PFSK-1 (cell line): Measurements from ENCODE around the gene HHIPL1.

Experiments
- POLR2AphosphoS5 ChIP-seq: IDR thresholded peaks from 2 replicates; pipeline ENCODE4 v1.6.1; 2012; ENCODE audit warnings: low read depth, mild to moderate bottlenecking, control low read depth, low read length, moderate library complexity
- SIN3A ChIP-seq: IDR thresholded peaks from 2 replicates; pipeline ENCODE4 v1.6.1; 2012; ENCODE audit warnings: mild to moderate bottlenecking, low read length, moderate library complexity, borderline replicate concordance; ENCODE audit not compliant: insufficient read depth
- TAF1 ChIP-seq: IDR thresholded peaks from 2 replicates; pipeline ENCODE4 v1.6.1; 2012; ENCODE audit warnings: low read length, control low read depth, borderline replicate concordance; ENCODE audit not compliant: insufficient read depth
- TF ChIP-seq, protein P1 (sequence below), 2 experiments: IDR thresholded peaks; 2 replicates each; pipeline versions ENCODE4 v1.6.1 to v1.8.0; 2011 to 2012; ENCODE audit warnings: low read depth in 2 of 2, low read length in 2 of 2, control low read depth in 1 of 2, inconsistent platforms in 1 of 2, mild to moderate bottlenecking in 1 of 2, moderate library complexity in 1 of 2; ENCODE audit not compliant: insufficient read depth in 1 of 2

DNA sequence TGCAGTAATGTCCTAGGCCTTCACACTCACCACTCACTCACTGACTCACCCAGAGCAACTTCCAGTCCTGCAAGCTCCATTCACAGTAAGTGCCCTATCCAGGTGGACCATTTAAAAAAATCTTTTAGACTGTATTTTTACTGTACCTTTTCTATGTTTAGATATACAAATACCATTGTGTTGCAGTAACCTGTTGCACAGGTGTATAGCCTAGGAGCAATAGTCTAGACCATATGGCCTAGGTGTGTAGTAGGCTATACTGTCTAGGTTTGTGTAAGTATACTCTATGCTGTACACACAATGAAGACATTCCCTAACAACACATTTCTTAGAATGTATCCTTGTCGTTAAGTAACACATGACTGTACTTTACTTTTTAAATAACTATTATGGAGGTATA lies 56.3 kb downstream of the HHIPL1 start:
- no peak for TF ChIP-seq POLR2AphosphoS5
- TF ChIP-seq SIN3A = no peak
- no peak for TF ChIP-seq TAF1
- TF ChIP-seq, protein P1, sequence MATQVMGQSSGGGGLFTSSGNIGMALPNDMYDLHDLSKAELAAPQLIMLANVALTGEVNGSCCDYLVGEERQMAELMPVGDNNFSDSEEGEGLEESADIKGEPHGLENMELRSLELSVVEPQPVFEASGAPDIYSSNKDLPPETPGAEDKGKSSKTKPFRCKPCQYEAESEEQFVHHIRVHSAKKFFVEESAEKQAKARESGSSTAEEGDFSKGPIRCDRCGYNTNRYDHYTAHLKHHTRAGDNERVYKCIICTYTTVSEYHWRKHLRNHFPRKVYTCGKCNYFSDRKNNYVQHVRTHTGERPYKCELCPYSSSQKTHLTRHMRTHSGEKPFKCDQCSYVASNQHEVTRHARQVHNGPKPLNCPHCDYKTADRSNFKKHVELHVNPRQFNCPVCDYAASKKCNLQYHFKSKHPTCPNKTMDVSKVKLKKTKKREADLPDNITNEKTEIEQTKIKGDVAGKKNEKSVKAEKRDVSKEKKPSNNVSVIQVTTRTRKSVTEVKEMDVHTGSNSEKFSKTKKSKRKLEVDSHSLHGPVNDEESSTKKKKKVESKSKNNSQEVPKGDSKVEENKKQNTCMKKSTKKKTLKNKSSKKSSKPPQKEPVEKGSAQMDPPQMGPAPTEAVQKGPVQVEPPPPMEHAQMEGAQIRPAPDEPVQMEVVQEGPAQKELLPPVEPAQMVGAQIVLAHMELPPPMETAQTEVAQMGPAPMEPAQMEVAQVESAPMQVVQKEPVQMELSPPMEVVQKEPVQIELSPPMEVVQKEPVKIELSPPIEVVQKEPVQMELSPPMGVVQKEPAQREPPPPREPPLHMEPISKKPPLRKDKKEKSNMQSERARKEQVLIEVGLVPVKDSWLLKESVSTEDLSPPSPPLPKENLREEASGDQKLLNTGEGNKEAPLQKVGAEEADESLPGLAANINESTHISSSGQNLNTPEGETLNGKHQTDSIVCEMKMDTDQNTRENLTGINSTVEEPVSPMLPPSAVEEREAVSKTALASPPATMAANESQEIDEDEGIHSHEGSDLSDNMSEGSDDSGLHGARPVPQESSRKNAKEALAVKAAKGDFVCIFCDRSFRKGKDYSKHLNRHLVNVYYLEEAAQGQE (IDR thresholded peaks at IDR 0.05; ENCODE audit: insufficient read depth in 1 of 2, low read depth in 2 of 2, low read length in 2 of 2) = no peak
